D721Med (cell line): ENCODE results near the gene MSI2.

Source experiments
- DNase-seq: peaks from one replicate; pipeline ENCODE4 v3.0.0; 2011; ENCODE audit warnings: low spot score; ENCODE audit not compliant: insufficient read length
- FAIRE-seq: peaks from 2 replicates; lab custom pipeline; 2011; peaks lifted over from hg19 to GRCh38; lab: Jason Lieb, UNC
- CTCF ChIP-seq: IDR thresholded peaks from 2 replicates; pipeline ENCODE4 v1.5.1; 2012; ENCODE audit warnings: mild to moderate bottlenecking, control low read depth; ENCODE audit not compliant: insufficient read depth; ENCODE audit errors: missing control alignments

The MSI2 gene

GRCh38 chr17:57701124-57701523, 444.8 kb downstream of the MSI2 start:
- no peak for TF ChIP-seq CTCF
- DNase-seq (no peak), FAIRE-seq (no peak)

DNA sequence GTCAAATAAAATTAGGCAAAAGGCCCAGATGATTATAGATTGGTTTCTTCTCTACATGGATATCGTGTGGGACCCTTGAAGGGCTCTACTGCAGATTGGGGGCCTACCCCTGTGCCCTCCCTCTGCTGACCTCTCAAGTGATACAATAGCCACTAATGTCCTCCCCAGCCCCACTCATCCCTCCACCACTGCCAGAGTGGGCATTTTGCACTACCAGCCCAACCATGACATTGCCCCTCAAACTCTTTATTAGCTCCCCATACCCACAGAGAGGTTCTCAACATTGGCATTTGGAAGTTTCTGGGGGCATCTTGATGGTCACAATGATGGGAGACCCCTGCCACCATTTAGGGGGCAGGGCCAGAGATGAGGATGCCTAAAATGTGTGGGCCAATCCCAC, 446.9 kb downstream of the MSI2 start:
- no peak for TF ChIP-seq CTCF
- DNase-seq (no peak), FAIRE-seq (no peak)

- no peak for TF ChIP-seq CTCF
- FAIRE-seq (no peak), DNase-seq (no peak)
Measured at GRCh38 chr17:57704448-57704847, 448.1 kb downstream of the MSI2 start.

DNA sequence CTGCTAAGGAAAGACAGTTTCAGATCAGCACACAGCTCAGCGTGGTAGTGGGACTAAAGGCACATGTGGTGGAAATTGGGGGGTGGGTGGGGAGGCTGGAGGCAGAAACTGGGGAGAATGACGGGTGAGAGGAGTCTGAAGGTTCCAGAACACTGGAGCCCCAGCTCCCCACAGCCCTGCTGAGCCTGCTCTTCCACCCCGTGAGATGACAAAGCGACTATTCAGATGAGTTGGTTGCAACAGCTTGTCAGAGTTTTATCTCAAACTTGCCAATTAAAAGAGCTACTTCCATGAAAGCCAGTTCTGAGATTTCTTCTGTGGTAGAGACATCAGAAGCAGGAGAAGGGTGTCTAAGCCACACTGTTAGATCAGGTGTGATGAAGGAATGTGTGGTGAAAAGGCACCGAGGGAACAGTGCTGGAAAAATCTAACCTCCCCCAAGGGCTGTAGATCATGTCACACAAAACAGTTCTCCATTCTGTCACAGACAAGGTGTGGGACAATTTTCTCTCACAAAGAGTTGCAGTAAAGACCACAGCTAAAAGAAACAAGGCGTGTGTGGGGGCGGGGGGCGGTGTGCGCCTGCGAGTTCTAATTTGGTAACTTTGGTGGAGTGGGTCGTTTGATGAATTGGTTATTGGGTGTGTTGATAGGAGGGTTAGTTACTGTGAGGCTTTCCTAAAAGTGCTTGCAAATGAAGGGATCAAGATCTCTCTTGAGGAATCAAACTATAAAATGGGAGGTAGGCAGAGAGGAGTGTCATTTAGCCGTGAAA, 449.8 kb downstream of the MSI2 start:
- TF ChIP-seq CTCF = no peak
- DNase-seq = no peak

DNA sequence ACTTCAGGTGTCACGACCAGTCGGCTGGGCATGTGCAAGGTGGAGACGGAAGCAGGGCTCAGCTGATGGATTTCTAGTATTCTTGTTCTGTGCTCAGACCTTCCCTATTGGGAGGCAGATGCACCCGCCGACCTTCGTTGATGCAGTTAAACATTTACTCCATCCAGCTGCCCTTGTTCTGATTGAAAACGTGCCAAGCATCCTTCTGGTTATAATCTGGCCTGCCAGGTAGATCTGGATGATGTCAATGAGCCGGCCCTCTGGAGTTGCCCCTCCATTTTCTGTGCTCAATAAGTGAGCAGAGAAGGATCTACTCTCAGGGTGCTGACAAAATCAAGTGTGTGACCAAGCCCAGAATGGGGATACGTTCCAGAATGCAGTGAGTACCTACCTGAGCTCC, 450.4 kb downstream of the MSI2 start:
- DNase-seq = no peak
- FAIRE-seq = no peak
- no peak for TF ChIP-seq CTCF

More for the DNA sequence above, 449.8 kb downstream of the MSI2 start:
- FAIRE-seq = no peak

DNA sequence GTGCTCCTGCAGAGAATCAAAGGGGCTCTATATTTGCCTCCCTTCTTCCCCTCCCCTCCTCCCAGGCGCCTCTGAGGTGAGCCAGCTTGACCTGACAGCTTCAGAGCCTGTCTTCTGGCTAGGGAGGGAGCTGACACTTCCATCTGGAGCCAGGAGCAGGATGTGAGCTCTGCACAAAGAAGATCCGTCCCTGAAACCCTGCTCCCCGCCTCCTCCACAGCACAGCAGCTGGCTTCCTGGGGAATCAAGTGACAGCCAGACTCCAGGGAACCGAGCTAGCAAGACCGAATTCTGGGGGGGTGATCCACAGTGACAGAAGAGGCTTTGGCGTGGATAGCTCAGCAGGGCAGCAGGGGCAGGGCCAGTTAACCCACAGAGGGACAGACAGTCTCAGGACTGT, 451.6 kb downstream of the MSI2 start:
- FAIRE-seq (no peak), DNase-seq (no peak)
- TF ChIP-seq CTCF = no peak

DNA sequence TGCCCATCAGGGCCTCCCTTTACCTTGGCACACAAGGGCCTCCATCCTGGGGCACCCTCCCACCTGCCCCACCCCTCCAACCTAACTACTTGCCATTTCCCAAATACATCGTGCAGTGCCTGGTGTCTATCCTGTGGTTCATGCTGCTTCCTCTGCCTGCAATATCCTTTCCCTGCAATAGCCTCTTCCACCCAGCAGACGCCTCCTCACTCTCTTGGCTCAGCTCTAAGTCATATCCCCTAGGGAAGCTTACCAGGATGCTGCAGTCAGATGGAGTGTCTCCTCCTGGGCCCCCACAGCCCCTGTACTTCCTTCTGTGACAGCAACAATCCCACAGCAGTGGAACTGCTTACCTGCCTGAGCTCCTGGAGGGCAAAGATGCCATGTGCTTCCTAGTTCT, 452.1 kb downstream of the MSI2 start:
- DNase-seq = no peak
- peak; percentile 61 for FAIRE-seq
- peak; percentile 13 for TF ChIP-seq CTCF
